ENCODE measurements around the gene PRUNE2. TPM values are rescaled to one million over a fixed set of nuclear protein-coding genes. Genes with fewer than 3 reads are reported as not detected.

Gene PRUNE2
- polyA plus RNA-seq, 1 experiment: 0.78 TPM

DNA sequence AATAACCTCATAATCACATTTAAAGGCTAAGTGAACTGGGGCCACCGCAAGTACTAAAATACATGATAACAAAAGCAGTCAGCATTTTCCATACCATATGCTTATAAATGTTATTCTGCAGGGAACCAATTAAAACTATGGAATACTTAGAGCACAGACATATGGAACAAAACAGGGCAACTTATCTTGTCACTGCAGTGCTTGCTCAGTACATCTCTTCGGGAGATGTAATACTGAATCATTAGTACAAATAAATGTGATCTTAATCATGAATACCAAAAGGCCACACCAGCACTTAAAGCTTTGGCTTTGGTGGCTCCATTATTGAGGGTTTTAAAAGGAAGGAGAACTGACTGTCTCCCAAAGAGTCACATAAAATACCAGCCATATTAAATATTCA lies 32.1 kb downstream of the PRUNE2 start:
- Histone ChIP-seq H3K27me3 (ENCODE audit: control insufficient read depth, insufficient read depth, low read length) (no peaks in the 10 kb centered on the region), H3K36me3 (ENCODE audit: control insufficient read depth, insufficient read depth, low read length) (no peaks in the 10 kb centered on the region), H3K4me3 (ENCODE audit: low read depth, low read length) (no peak overlapping the region)
- ChIA-PET CTCF (interaction anchor here (1.4 kb wide), 1 partner anchor 293 kb away, joined by 4 read pairs; no protein-coding TSS in a partner anchor), POLR2A (no interaction called here)
- no peak for DNase-seq (ENCODE audit: low read depth)
- TF ChIP-seq, protein P1, sequence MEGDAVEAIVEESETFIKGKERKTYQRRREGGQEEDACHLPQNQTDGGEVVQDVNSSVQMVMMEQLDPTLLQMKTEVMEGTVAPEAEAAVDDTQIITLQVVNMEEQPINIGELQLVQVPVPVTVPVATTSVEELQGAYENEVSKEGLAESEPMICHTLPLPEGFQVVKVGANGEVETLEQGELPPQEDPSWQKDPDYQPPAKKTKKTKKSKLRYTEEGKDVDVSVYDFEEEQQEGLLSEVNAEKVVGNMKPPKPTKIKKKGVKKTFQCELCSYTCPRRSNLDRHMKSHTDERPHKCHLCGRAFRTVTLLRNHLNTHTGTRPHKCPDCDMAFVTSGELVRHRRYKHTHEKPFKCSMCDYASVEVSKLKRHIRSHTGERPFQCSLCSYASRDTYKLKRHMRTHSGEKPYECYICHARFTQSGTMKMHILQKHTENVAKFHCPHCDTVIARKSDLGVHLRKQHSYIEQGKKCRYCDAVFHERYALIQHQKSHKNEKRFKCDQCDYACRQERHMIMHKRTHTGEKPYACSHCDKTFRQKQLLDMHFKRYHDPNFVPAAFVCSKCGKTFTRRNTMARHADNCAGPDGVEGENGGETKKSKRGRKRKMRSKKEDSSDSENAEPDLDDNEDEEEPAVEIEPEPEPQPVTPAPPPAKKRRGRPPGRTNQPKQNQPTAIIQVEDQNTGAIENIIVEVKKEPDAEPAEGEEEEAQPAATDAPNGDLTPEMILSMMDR (IDR thresholded peaks at IDR 0.05; ENCODE audit: insufficient read depth, low read depth, low read length): no peak

DNA sequence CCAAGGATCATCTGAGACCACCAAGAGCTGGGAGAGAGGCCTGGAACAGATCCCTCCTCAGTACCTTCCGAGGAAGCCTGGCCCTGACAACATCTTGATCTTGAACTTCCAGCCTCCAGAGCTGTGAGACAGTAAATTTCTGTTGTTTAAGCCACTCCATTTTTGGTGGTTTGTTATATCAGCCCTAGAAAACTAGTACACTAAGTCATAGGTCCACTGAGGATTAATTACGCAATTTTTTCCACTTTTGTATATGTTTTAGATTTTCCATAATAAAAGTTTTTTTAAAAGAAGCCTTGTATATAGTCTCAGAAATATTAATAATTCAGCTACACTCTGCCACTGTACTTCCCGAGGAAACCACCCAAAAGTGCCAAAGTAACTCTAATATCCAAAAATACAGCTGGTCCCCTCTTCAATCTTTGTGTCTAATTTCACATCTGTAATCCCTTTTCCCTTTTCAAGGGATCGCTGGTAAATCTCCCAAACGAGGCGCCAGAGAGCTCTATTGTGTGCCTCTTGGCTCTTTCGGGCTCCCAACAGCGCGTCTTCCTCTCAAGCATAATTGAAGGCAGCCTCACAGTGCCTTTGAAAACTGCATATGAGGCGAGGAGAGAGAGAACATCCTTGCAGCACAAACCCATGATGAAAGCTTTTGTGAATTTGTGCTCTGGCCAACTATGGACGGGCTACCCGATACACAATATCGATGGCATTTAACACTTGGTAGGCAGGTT lies 32.7 kb downstream of the PRUNE2 start:
- TF ChIP-seq, protein P1 (IDR thresholded peaks at IDR 0.05; ENCODE audit: insufficient read depth, low read depth, low read length): peak; percentile 26; the same call in 1 of the 2 replicates
- H3K27me3 ChIP-seq (ENCODE audit: control insufficient read depth, insufficient read depth, low read length): no peaks in the 10 kb centered on the region
- no peak for DNase-seq (ENCODE audit: low read depth)
- POLR2A ChIA-PET: no interaction called here
- CTCF ChIA-PET: interaction anchor here (1.4 kb wide), 1 partner anchor 294 kb away, joined by 4 read pairs; no protein-coding TSS in a partner anchor
- H3K36me3 ChIP-seq (ENCODE audit: control insufficient read depth, insufficient read depth, low read length): no peaks in the 10 kb centered on the region
- no peak overlapping the region for H3K4me3 ChIP-seq (ENCODE audit: low read depth, low read length)

DNA sequence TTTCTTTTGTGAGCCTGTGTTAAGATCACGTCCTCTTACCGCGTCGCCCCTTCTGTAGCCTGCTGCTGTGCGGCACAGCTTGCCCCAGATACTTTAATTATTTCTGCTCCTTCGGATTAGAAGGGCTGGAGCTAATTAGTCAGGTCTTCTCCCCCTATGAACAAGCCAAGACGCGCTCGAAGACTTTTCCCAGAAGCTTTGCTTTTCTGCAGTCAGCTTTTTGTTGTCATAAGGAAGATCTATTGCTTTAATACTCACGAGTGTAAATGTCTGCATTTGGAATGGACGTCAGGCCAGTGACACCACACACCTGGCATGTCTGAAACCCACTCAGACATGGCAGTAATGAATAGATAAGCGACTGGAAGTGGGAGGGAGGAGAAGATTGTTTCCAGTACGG lies 37.0 kb downstream of the PRUNE2 start:
- DNase-seq (ENCODE audit: low read depth): no peak
- TF ChIP-seq, protein P1 (IDR thresholded peaks at IDR 0.05; ENCODE audit: insufficient read depth, low read depth, low read length): no peak
- POLR2A ChIA-PET: no interaction called here
- Histone ChIP-seq H3K4me3 (ENCODE audit: low read depth, low read length) (no peak overlapping the region), H3K36me3 (ENCODE audit: control insufficient read depth, insufficient read depth, low read length) (no peaks in the 10 kb centered on the region), H3K27me3 (ENCODE audit: control insufficient read depth, insufficient read depth, low read length) (no peaks in the 10 kb centered on the region)
- CTCF ChIA-PET: interaction anchor here (0.5 kb wide), 1 partner anchor 52 kb away, joined by 4 read pairs; no protein-coding TSS in a partner anchor

DNA sequence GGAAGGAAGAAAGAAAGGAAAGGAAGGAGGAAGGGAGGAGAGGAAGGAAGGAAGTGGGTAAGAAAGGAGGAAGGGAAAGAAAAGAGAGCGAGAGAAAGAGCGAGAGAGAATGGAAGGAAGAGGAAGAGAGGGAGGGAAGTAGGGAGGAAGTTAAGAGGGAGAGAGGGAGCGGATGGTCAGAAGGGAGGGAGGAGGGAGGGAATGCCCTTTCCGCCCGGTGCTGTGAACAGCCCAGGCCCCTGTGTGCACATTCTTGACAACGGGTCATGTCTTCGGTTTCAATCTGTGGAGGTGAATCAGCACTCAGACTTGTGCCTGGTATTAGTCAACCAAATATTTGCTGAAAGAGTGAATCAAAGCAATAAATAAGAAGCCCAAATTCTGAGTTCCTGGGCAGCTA lies 39.2 kb downstream of the PRUNE2 start:
- ChIA-PET CTCF (interaction anchor here (0.5 to 1.3 kb wide), 2 partner anchors 11 to 57 kb away, joined by 3 to 5 read pairs; no protein-coding TSS in a partner anchor), POLR2A (no interaction called here)
- H3K4me3 ChIP-seq (ENCODE audit: low read depth, low read length): no peak overlapping the region
- TF ChIP-seq, protein P1 (IDR thresholded peaks at IDR 0.05; ENCODE audit: insufficient read depth, low read depth, low read length): no peak
- no peaks in the 10 kb centered on the region for H3K36me3 ChIP-seq (ENCODE audit: control insufficient read depth, insufficient read depth, low read length)
- no peaks in the 10 kb centered on the region for H3K27me3 ChIP-seq (ENCODE audit: control insufficient read depth, insufficient read depth, low read length)
- peak; percentile 74 for DNase-seq (ENCODE audit: low read depth)

DNA sequence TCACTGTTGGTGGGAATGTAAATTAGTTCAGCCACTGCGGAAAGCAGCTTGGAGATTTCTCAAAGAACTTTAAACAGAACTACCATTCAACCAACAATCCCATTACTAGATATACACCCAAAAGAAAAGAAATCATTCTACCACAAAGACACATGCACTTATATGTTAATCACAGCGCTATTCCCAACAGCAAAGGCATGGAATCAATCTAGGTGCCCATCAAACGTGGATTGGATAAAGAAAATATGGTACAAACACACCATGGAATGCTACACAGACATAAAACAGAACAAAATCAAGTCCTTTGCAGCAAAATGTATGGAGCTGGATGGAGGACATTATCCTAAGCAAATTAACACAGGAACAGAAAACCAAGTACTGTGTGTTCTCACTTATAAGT lies 42.1 kb downstream of the PRUNE2 start:
- TF ChIP-seq, protein P1 (IDR thresholded peaks at IDR 0.05; ENCODE audit: insufficient read depth, low read depth, low read length): no peak
- POLR2A ChIA-PET: no interaction called here
- CTCF ChIA-PET: no interaction called here

More for the DNA sequence above, 42.1 kb downstream of the PRUNE2 start:
- no peaks in the 10 kb centered on the region for H3K27me3 ChIP-seq (ENCODE audit: control insufficient read depth, insufficient read depth, low read length)
- no peak overlapping the region for H3K4me3 ChIP-seq (ENCODE audit: low read depth, low read length)
- no peak for DNase-seq (ENCODE audit: low read depth)
- H3K36me3 ChIP-seq (ENCODE audit: control insufficient read depth, insufficient read depth, low read length): no peaks in the 10 kb centered on the region
